IMR-90 (cell line): ENCODE data around the gene MSLN. TPM values are rescaled to one million over a fixed set of nuclear protein-coding genes. Genes with fewer than 3 reads are reported as not detected.
A peak's percentile ranks its signal among the peaks of the same experiment; 100 is the strongest.

Experiments
- ATAC-seq: fragments of 200-7000 bp; cut with Tn5 transposase; 2 replicates; pipeline ENCODE4 v1.9.1; 2020; ENCODE audit warnings: low read depth, mild to moderate bottlenecking, moderate library complexity
- BruUV-seq: library from RNA; stranded (reverse); fragments of 400-500 nt; replicated peaks from 2 replicates; lab custom pipeline; 2021; lab: Mats Ljungman, UMichigan
- CTCF ChIA-PET: fragments of 300-600 bp; formaldehyde crosslinking; extraction: SDS; loops from one replicate; lab custom pipeline; 2021; ENCODE audit warnings: antibody characterized with exemption; lab: Yijun Ruan, JAX
- POLR2A ChIA-PET: fragments of 300-600 bp; sonication (Branson Sonifier 250); formaldehyde crosslinking; loops from one replicate; lab custom pipeline; 2022; ENCODE audit warnings: antibody characterized with exemption; ENCODE audit not compliant: unreplicated experiment; lab: Charles Lee
- DNase-seq: peaks from one replicate; pipeline ENCODE4 v3.0.0; 2013
- H2AFZ ChIP-seq: replicated peaks from 2 replicates; pipeline ENCODE3; 2013; ENCODE audit warnings: low read length, mild to moderate bottlenecking; ENCODE audit not compliant: poor library complexity
- H2AK5ac ChIP-seq: 2 replicates; pipeline ENCODE4 v1.6.1; 2013; ENCODE audit warnings: low read depth, low read length, inconsistent platforms
- H2AK9ac ChIP-seq: replicated peaks from 2 replicates; pipeline ENCODE3; 2013; ENCODE audit warnings: mild to moderate bottlenecking, low read depth, low read length, moderate library complexity; ENCODE audit not compliant: poor library complexity
- H2BK120ac ChIP-seq: 2 replicates; pipeline ENCODE4 v1.6.1; 2013; ENCODE audit warnings: low read depth, low read length, inconsistent platforms
- H2BK15ac ChIP-seq: 3 replicates; pipeline ENCODE4 v1.6.1; 2013; ENCODE audit warnings: low read depth, low read length, inconsistent platforms
- H2BK20ac ChIP-seq: 2 replicates; pipeline ENCODE4 v1.6.1; 2013; ENCODE audit warnings: low read depth, mild to moderate bottlenecking, inconsistent platforms, low read length, moderate library complexity
- H2BK5ac ChIP-seq: 2 replicates; pipeline ENCODE4 v1.6.1; 2013; ENCODE audit warnings: mild to moderate bottlenecking, low read depth, low read length, inconsistent platforms; ENCODE audit not compliant: poor library complexity, severe bottlenecking
- H3K14ac ChIP-seq: replicated peaks from 2 replicates; pipeline ENCODE4 v1.6.1; 2013; ENCODE audit warnings: low read depth, low read length, inconsistent platforms
- H3K18ac ChIP-seq: 2 replicates; pipeline ENCODE4 v1.6.1; 2013; ENCODE audit warnings: low read depth, low read length, control low read depth
- H3K23ac ChIP-seq: 2 replicates; pipeline ENCODE4 v1.6.1; 2013; ENCODE audit warnings: low read depth, low read length, inconsistent platforms
- H3K27ac ChIP-seq: 2 replicates; pipeline ENCODE4 v1.5.1; 2013; ENCODE audit warnings: mild to moderate bottlenecking, control low read depth, low read length; ENCODE audit not compliant: insufficient read depth
- H3K27me3 ChIP-seq: 2 replicates; pipeline ENCODE4 v1.6.1; 2013; ENCODE audit warnings: low read length; ENCODE audit not compliant: control insufficient read depth, insufficient read depth
- H3K36me3 ChIP-seq: 2 replicates; pipeline ENCODE4 v1.6.1; 2013; ENCODE audit warnings: low read length, mixed read lengths; ENCODE audit not compliant: control insufficient read depth, insufficient read depth
- H3K4ac ChIP-seq: 2 replicates; pipeline ENCODE4 v1.6.1; 2013; ENCODE audit warnings: low read depth, low read length, inconsistent platforms
- H3K4me1 ChIP-seq: 2 replicates; pipeline ENCODE4 v1.6.1; 2013; ENCODE audit warnings: low read length, mixed read lengths; ENCODE audit not compliant: control insufficient read depth, insufficient read depth
- H3K4me2 ChIP-seq: 2 replicates; pipeline ENCODE4 v1.6.1; 2013; ENCODE audit warnings: low read depth, mild to moderate bottlenecking, control low read depth, low read length, moderate library complexity
- H3K4me3 ChIP-seq: 2 replicates; pipeline ENCODE4 v1.5.1; 2013; ENCODE audit warnings: low read depth, mild to moderate bottlenecking, control low read depth, low read length, moderate library complexity; ENCODE audit not compliant: insufficient read depth
- H3K56ac ChIP-seq: 2 replicates; pipeline ENCODE4 v1.6.1; 2013; ENCODE audit warnings: low read length, inconsistent platforms; ENCODE audit not compliant: insufficient read depth; ENCODE audit errors: extremely low read depth
- H3K79me1 ChIP-seq, 2 experiments: 2 replicates each; pipeline ENCODE4 v1.6.1; 2013; ENCODE audit warnings: low read length in 2 of 2, inconsistent platforms in 1 of 2, low read depth in 1 of 2
- H3K9ac ChIP-seq: 2 replicates; pipeline ENCODE4 v1.6.1; 2013; ENCODE audit warnings: low read depth, low read length, control low read depth
- H3K9me1 ChIP-seq: 2 replicates; pipeline ENCODE4 v1.6.1; 2013; ENCODE audit warnings: low read length, inconsistent platforms; ENCODE audit not compliant: insufficient read depth
- H3K9me3 ChIP-seq: 2 replicates; pipeline ENCODE4 v1.6.1; 2013; ENCODE audit warnings: low read length; ENCODE audit not compliant: control insufficient read depth, insufficient read depth
- H4K20me1 ChIP-seq: 2 replicates; pipeline ENCODE4 v1.6.1; 2013; ENCODE audit warnings: low read length, inconsistent platforms; ENCODE audit not compliant: insufficient read depth
- H4K5ac ChIP-seq: 2 replicates; pipeline ENCODE4 v1.6.1; 2013; ENCODE audit warnings: mild to moderate bottlenecking, low read depth, low read length, control low read depth
- H4K8ac ChIP-seq, 2 experiments: 2 replicates each; pipeline ENCODE4 v1.6.1; 2013; ENCODE audit warnings: low read depth in 2 of 2, low read length in 2 of 2, control low read depth in 1 of 2, inconsistent platforms in 1 of 2
- H4K91ac ChIP-seq: 2 replicates; pipeline ENCODE4 v1.6.1; 2013; ENCODE audit warnings: low read depth, low read length, inconsistent platforms; ENCODE audit not compliant: insufficient read depth
- CHD1 ChIP-seq: IDR thresholded peaks from 2 replicates; pipeline ENCODE4 v1.6.1; 2012; ENCODE audit warnings: low read depth, low read length, improper control_type of control experiment
- RCOR1 ChIP-seq: IDR thresholded peaks from 2 replicates; pipeline ENCODE4 v1.6.1; 2012; ENCODE audit warnings: mild to moderate bottlenecking, low read length, improper control_type of control experiment; ENCODE audit not compliant: insufficient replicate concordance
- WGBS, 2 experiments: methylation state at CpG; one replicate each; pipeline versions ENCODE4 v1.1.5 to v1.1.7; 2013; ENCODE audit warnings: missing lambda C conversion rate in 2 of 2; ENCODE audit not compliant: insufficient read length in 1 of 2; ENCODE audit errors: extremely low coverage in 2 of 2; 5-methylcytosine and 5-hydroxymethylcytosine counted together
- dilution Hi-C: fragments of 300-500 bp; cut with HindIII; formaldehyde crosslinking; loops from one replicate; pipeline ENCODE4 v1.14.3; 2018; ENCODE audit warnings: low sequenced_read_pairs; ENCODE audit not compliant: unreplicated experiment
- in situ Hi-C: fragments of 300-500 bp; cut with MboI; formaldehyde crosslinking; loops from 3 replicates; pipeline ENCODE4 v1.14.3; 2019; ENCODE audit warnings: low sequenced_read_pairs, inconsistent platforms, mixed read lengths
- intact Hi-C: fragments of 100-400 bp; cut with micrococcal nuclease; formaldehyde crosslinking; loops from 2 replicates; pipeline ENCODE4 v1.10.0; 2022
- polyA plus RNA-seq, 3 experiments: library from polyadenylated mRNA; depleted of rRNA; stranded (reverse); fragments of >200 nt; gene quantifications; 2 replicates each; pipeline ENCODE4 v1.2.3, GENCODE V29; 2012; ENCODE audit warnings: low replicate concordance in 1 of 3
- total RNA-seq: library from RNA; depleted of rRNA; stranded (reverse); fragments of >200 nt; gene quantifications from 2 replicates; pipeline ENCODE4 v1.2.3, GENCODE V29; 2012
- TF ChIP-seq, protein P1 (sequence below): fragments of 150-350 bp; IDR thresholded peaks from 2 replicates; pipeline ENCODE4 v1.6.1; 2017; ENCODE audit warnings: mild to moderate bottlenecking, antibody characterized with exemption, low read length, low read depth

The MSLN gene
- total and polyA plus RNA-seq, 2 of the 4 experiments (the other 2 are of a cell fraction) = 0.14 TPM; not detected in 1

DNA sequence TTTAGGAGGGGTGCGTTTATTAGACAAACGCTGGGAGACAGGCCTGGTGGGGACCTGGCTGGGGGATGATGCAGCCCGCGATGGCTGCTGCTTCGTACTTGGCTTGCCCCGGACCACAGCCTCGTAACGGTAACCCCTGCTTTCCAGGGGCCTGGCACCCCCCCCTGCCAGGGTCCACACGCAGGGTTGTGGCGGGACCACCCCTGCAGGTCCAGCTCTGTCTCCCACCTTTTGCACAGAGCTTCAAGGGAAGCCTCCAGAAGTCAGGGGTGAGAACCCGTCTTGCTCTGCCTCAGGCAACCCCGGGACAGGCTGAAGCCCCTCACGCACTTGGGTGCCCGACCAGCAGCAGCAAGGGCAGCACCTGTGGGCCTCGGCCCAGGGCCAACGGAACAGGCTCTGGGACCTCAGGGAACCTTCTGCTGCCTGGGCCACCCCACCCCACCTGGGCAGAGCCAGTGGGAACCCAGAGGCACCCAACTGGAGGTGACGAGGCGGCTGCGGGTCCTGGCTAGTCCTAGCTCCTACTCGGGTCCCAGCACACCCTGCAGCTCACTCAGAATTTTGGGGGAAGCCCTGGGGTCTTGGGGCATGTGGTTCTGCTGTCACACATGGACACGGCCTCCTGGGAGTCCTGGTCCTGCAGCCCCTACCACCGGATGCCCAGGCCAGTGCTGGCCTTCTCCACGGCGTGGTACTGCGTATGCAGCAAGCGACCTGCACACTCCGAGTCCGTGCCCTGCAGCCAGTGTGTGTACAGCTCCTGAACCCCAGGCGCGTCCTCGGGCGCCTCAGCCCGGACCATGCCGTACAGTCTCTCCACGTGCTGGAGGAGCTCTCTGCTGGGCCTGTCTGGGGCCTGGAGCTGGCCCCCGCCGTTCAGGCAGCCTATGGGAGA is 30.5 kb upstream of the MSLN start:
- Histone ChIP-seq H2BK120ac (no peak overlapping the region), H2BK5ac (no peak overlapping the region), H4K8ac (no peak overlapping the region), H4K5ac (no peak overlapping the region), H2AK5ac (no peak overlapping the region), H3K23ac (no peak overlapping the region), H4K20me1 (peaks cover 4% of the 10 kb centered on the region), H3K14ac (no peak overlapping the region), H2BK15ac (no peak overlapping the region), H3K9ac (no peak overlapping the region), H2AK9ac (peak overlapping the region; percentile 28), H3K27me3 (no peaks in the 10 kb centered on the region), H3K9me1 (peaks cover 2% of the 10 kb centered on the region; the same call in 1 of the 2 replicates), H3K4me3 (no peak overlapping the region), H3K4ac (no peak overlapping the region), H3K9me3 (no peaks in the 10 kb centered on the region), H3K4me1 (peaks cover 6% of the 10 kb centered on the region), H2BK20ac (no peak overlapping the region), H3K56ac (no peak overlapping the region), H3K36me3 (peaks cover 27% of the 10 kb centered on the region), H4K91ac (no peak overlapping the region), H3K4me2 (no peak overlapping the region), H3K18ac (no peak overlapping the region), H3K27ac (no peak overlapping the region), H2AFZ (no peak overlapping the region), H3K79me1 (peaks cover 0 to 5% of the 10 kb centered on the region in 2 experiments; a peak in 1 of 4 replicates)
- BruUV-seq = no TSS peak
- DNase-seq (no peak), ATAC-seq (no peak)
- in situ Hi-C loops (no loop called here), intact Hi-C loops (loop anchor here (5.0 kb wide), 1 partner anchor 57 kb away; the partner anchor contains the start of genes CHTF18 and RPUSD1), dilution Hi-C loops (no loop called here)
- POLR2A ChIA-PET = no interaction called here
- CTCF ChIA-PET = no interaction called here
- WGBS, 2 experiments = 95% methylated on average over 22 of the region's 37 CpGs; no CpG with 5 or more reads in 1 of the 2 experiments
- no peak for TF ChIP-seq CHD1
- TF ChIP-seq RCOR1 = no peak
- TF ChIP-seq, protein P1, sequence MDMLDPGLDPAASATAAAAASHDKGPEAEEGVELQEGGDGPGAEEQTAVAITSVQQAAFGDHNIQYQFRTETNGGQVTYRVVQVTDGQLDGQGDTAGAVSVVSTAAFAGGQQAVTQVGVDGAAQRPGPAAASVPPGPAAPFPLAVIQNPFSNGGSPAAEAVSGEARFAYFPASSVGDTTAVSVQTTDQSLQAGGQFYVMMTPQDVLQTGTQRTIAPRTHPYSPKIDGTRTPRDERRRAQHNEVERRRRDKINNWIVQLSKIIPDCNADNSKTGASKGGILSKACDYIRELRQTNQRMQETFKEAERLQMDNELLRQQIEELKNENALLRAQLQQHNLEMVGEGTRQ = no peak
